ENCODE measurements around the gene CHURC1. TPM values are rescaled to one million over a fixed set of nuclear protein-coding genes. Genes with fewer than 3 reads are reported as not detected.
A peak's percentile ranks its signal among the peaks of the same experiment; 100 is the strongest.

CHURC1 gene
- total RNA-seq, 1 experiment from 2014 or later = 52.6 TPM

DNA sequence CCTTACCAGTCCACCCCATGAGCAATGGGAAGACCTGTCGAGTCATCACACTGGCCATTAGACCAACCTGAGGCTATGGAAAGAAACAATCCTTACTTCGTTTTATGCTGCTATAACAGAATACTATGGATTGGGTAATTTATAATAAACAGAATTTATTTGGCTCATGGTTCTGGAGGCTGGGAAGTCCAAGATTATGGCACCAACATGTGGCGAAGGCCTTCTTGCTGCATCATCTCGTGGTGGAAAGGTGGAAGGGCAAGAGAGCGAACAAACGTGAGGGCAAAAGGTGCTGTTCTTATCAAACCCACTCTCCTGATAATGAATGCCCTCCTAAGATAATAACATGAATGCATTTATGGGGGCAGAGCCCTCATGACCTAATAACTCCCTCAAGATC lies 24.9 kb upstream of the CHURC1 start:
- Mint-ChIP-seq H3K27ac (ENCODE audit: unreplicated experiment) (no peak overlapping the region), H3K4me3 (ENCODE audit: unreplicated experiment) (no peak overlapping the region), H3K4me1 (ENCODE audit: low read depth, unreplicated experiment) (no peaks in the 10 kb centered on the region), H3K36me3 (ENCODE audit: insufficient read depth, unreplicated experiment) (no peaks in the 10 kb centered on the region), H3K27me3 (ENCODE audit: insufficient read depth, unreplicated experiment) (peaks cover 20% of the 10 kb centered on the region), H3K9me3 (ENCODE audit: unreplicated experiment) (no peaks in the 10 kb centered on the region)
- Histone ChIP-seq H3K9me3 (no peaks in the 10 kb centered on the region), H3K36me3 (ENCODE audit: control insufficient read depth, insufficient read depth, low read length) (no peaks in the 10 kb centered on the region), H3K4me1 (no peaks in the 10 kb centered on the region), H3K4me3 (ENCODE audit: low read depth, low read length) (no peak overlapping the region), H3K27me3 (replicated peaks; ENCODE audit: control insufficient read depth, insufficient read depth, low read length) (no peaks in the 10 kb centered on the region)
- intact Hi-C loops (cut with micrococcal nuclease; ENCODE audit: unreplicated experiment) = no loop called here
- BruUV-seq (replicated peaks) = no TSS peak
- no peak for DNase-seq
- TF ChIP-seq, protein P1, sequence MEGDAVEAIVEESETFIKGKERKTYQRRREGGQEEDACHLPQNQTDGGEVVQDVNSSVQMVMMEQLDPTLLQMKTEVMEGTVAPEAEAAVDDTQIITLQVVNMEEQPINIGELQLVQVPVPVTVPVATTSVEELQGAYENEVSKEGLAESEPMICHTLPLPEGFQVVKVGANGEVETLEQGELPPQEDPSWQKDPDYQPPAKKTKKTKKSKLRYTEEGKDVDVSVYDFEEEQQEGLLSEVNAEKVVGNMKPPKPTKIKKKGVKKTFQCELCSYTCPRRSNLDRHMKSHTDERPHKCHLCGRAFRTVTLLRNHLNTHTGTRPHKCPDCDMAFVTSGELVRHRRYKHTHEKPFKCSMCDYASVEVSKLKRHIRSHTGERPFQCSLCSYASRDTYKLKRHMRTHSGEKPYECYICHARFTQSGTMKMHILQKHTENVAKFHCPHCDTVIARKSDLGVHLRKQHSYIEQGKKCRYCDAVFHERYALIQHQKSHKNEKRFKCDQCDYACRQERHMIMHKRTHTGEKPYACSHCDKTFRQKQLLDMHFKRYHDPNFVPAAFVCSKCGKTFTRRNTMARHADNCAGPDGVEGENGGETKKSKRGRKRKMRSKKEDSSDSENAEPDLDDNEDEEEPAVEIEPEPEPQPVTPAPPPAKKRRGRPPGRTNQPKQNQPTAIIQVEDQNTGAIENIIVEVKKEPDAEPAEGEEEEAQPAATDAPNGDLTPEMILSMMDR (IDR thresholded peaks at IDR 0.05; ENCODE audit: insufficient read depth in 1 of 2, low read depth in 1 of 2, low read length in 1 of 2, severe bottlenecking in 1 of 2, unreplicated experiment in 1 of 2) = no peak
- ChIA-PET POLR2A (interaction anchor here (0.6 kb wide), 1 partner anchor 66 kb away, joined by 4 read pairs; no protein-coding TSS in a partner anchor), CTCF (interaction anchor here (4.7 kb wide), 1 partner anchor 66 kb away, joined by 121 read pairs; no protein-coding TSS in a partner anchor)

DNA sequence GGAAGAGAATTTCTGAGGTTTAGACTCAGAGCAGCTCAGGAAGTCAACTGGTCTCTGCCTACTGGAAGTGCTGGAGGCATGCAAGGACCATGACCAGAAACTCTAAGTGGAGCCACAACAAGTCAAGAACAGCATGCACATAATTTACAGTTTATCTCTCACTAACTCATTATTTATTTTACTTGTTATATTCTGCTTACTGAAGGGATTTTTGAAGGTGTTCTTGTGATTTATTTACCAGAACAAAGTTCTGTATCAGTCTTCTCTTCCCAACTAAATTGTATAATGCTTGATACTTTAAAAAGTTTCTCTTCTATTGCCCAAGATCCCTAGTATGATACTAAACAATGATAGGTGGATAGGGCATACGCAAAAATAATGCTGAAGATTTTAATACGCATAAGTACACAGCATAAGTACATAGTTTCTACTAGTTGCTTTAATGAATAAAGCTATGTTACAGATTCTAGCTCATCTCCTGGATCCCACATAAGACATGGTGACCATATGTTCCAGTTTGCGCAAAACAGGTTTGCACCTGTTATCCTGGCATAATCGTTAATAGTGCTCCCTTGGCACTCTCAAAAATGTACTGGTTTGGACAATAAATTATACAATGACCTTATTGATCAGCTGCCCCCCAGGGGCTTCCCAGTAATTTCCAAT lies 22.9 kb upstream of the CHURC1 start:
- TF ChIP-seq, protein P1 (IDR thresholded peaks at IDR 0.05; ENCODE audit: insufficient read depth in 1 of 2, low read depth in 1 of 2, low read length in 1 of 2, severe bottlenecking in 1 of 2, unreplicated experiment in 1 of 2) = no peak
- no peaks in the 10 kb centered on the region for H3K27me3 ChIP-seq (replicated peaks; ENCODE audit: control insufficient read depth, insufficient read depth, low read length)
- Mint-ChIP-seq H3K4me3 (ENCODE audit: unreplicated experiment) (no peak overlapping the region), H3K4me1 (ENCODE audit: low read depth, unreplicated experiment) (no peaks in the 10 kb centered on the region), H3K27me3 (ENCODE audit: insufficient read depth, unreplicated experiment) (peaks cover 9% of the 10 kb centered on the region), H3K36me3 (ENCODE audit: insufficient read depth, unreplicated experiment) (no peaks in the 10 kb centered on the region), H3K9me3 (ENCODE audit: unreplicated experiment) (no peaks in the 10 kb centered on the region), H3K27ac (ENCODE audit: unreplicated experiment) (no peak overlapping the region)
- BruUV-seq (replicated peaks) = no TSS peak
- intact Hi-C loops (cut with micrococcal nuclease; ENCODE audit: unreplicated experiment) = loop anchor here (5.0 to 10.0 kb wide), 5 partner anchors 69 to 387 kb away; partner anchors contain the start of genes ZBTB1 and ZBTB25
- no peaks in the 10 kb centered on the region for H3K36me3 ChIP-seq (ENCODE audit: control insufficient read depth, insufficient read depth, low read length)
- no peak overlapping the region for H3K4me3 ChIP-seq (ENCODE audit: low read depth, low read length)
- no peaks in the 10 kb centered on the region for H3K9me3 ChIP-seq
- no peak for DNase-seq
- POLR2A ChIA-PET = no interaction called here
- CTCF ChIA-PET = interaction anchor here (0.8 to 4.7 kb wide), 18 partner anchors 9 to 547 kb away, joined by 3 to 121 read pairs (median 5); partner anchors contain the start of gene SPTB
- no peaks in the 10 kb centered on the region for H3K4me1 ChIP-seq

DNA sequence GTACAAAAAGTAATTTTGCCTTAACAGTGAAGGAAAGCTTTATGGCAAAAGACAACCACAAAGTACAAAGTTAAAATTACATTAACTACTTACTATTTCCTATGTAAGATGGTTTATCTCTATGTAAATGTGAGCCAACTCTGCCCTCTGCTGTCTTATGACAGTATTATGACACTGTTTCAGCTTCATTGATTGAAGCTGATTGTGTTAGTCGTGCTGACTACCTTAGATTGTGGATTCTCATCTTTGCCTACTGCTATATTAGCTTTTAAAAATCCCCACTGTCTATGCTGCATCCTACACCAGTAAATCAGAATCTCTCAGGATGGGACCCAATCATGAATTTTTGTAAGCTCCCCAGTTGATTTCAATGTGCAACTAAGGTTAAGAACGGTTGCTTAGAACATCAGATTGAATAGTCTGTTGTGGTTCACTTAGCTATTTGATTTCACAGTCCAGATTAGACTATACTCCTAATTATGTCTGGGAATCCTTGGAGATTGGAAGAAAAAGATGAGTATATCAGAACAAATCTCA lies 22.3 kb upstream of the CHURC1 start:
- DNase-seq = peak in 1 of 2 experiments; percentile 60
- Mint-ChIP-seq H3K4me3 (ENCODE audit: unreplicated experiment) (no peak overlapping the region), H3K9me3 (ENCODE audit: unreplicated experiment) (no peaks in the 10 kb centered on the region), H3K4me1 (ENCODE audit: low read depth, unreplicated experiment) (no peaks in the 10 kb centered on the region), H3K27me3 (ENCODE audit: insufficient read depth, unreplicated experiment) (peaks cover 9% of the 10 kb centered on the region), H3K36me3 (ENCODE audit: insufficient read depth, unreplicated experiment) (no peaks in the 10 kb centered on the region), H3K27ac (ENCODE audit: unreplicated experiment) (no peak overlapping the region)
- H3K4me3 ChIP-seq (ENCODE audit: low read depth, low read length) = no peak overlapping the region
- intact Hi-C loops (cut with micrococcal nuclease; ENCODE audit: unreplicated experiment) = loop anchor here (5.0 to 10.0 kb wide), 5 partner anchors 70 to 387 kb away; partner anchors contain the start of genes ZBTB1 and ZBTB25
- H3K27me3 ChIP-seq (replicated peaks; ENCODE audit: control insufficient read depth, insufficient read depth, low read length) = no peaks in the 10 kb centered on the region
- CTCF ChIA-PET = interaction anchor here (0.7 to 4.7 kb wide), 19 partner anchors 8 to 548 kb away, joined by 3 to 121 read pairs (median 5); partner anchors contain the start of gene SPTB
- no TSS peak for BruUV-seq (replicated peaks)
- H3K36me3 ChIP-seq (ENCODE audit: control insufficient read depth, insufficient read depth, low read length) = no peaks in the 10 kb centered on the region
- no peaks in the 10 kb centered on the region for H3K9me3 ChIP-seq
- no peaks in the 10 kb centered on the region for H3K4me1 ChIP-seq
- TF ChIP-seq, protein P1 (IDR thresholded peaks at IDR 0.05; ENCODE audit: insufficient read depth in 1 of 2, low read depth in 1 of 2, low read length in 1 of 2, severe bottlenecking in 1 of 2, unreplicated experiment in 1 of 2) = peak; percentile 45 to 52
- POLR2A ChIA-PET = no interaction called here
